WTC11 (cell line): Measurements from ENCODE around the gene SLC45A3.

Source experiments
- ATF1 ChIP-seq: sonication (generic); formaldehyde crosslinking; IDR thresholded peaks from 2 replicates; pipeline ENCODE4 v1.8.1; 2023; ENCODE audit warnings: mild to moderate bottlenecking, moderate library complexity, missing genetic modification reagents
- ATF3 ChIP-seq: sonication (generic); formaldehyde crosslinking; conservative IDR thresholded peaks from 2 replicates; pipeline ENCODE4 v1.8.1; 2022; ENCODE audit warnings: mild to moderate bottlenecking, missing genetic modification reagents
- EMX1 ChIP-seq: fragments of 250-450 bp; sonication (Bioruptor Pico); IDR thresholded peaks from 2 replicates; pipeline ENCODE4 v1.8.0; 2021; ENCODE audit warnings: mild to moderate bottlenecking
- FOXP1 ChIP-seq: sonication (generic); formaldehyde crosslinking; IDR thresholded peaks from 2 replicates; pipeline ENCODE4 v1.8.0; 2022; ENCODE audit warnings: missing genetic modification reagents, mild to moderate bottlenecking, moderate library complexity, borderline replicate concordance
- JUN ChIP-seq: sonication (generic); formaldehyde crosslinking; IDR thresholded peaks from 2 replicates; pipeline ENCODE4 v1.8.0; 2023; ENCODE audit warnings: mild to moderate bottlenecking, missing genetic modification reagents
- ZBTB21 ChIP-seq: sonication (generic); formaldehyde crosslinking; IDR thresholded peaks from 2 replicates; pipeline ENCODE4 v1.8.1; 2023; ENCODE audit warnings: mild to moderate bottlenecking, missing genetic modification reagents, borderline replicate concordance
- ZNF263 ChIP-seq: sonication (generic); formaldehyde crosslinking; IDR thresholded peaks from 2 replicates; pipeline ENCODE4 v1.8.1; 2022; ENCODE audit warnings: low read depth, mild to moderate bottlenecking, moderate library complexity, missing genetic modification reagents
- TF ChIP-seq, protein P1 (sequence below): fragments of 200-600 bp; IDR thresholded peaks from 2 replicates; pipeline ENCODE4 v1.8.0; 2022; ENCODE audit warnings: antibody characterized with exemption
- TF ChIP-seq, protein P2 (sequence below): sonication (generic); formaldehyde crosslinking; IDR thresholded peaks from 2 replicates; pipeline ENCODE4 v1.8.1; 2023; ENCODE audit warnings: mild to moderate bottlenecking, moderate library complexity, missing genetic modification reagents

GRCh38 chr1:205676002-205676401 lies 4.3 kb downstream of the SLC45A3 start:
- TF ChIP-seq, protein P1, sequence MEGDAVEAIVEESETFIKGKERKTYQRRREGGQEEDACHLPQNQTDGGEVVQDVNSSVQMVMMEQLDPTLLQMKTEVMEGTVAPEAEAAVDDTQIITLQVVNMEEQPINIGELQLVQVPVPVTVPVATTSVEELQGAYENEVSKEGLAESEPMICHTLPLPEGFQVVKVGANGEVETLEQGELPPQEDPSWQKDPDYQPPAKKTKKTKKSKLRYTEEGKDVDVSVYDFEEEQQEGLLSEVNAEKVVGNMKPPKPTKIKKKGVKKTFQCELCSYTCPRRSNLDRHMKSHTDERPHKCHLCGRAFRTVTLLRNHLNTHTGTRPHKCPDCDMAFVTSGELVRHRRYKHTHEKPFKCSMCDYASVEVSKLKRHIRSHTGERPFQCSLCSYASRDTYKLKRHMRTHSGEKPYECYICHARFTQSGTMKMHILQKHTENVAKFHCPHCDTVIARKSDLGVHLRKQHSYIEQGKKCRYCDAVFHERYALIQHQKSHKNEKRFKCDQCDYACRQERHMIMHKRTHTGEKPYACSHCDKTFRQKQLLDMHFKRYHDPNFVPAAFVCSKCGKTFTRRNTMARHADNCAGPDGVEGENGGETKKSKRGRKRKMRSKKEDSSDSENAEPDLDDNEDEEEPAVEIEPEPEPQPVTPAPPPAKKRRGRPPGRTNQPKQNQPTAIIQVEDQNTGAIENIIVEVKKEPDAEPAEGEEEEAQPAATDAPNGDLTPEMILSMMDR: no peak
- TF ChIP-seq FOXP1 (CRISPR knock-in tag) (no peak), ATF3 (CRISPR knock-in tag) (no peak), ZBTB21 (CRISPR knock-in tag) (no peak), ATF1 (CRISPR knock-in tag) (no peak), EMX1 (CRISPR knock-in tag) (no peak), ZNF263 (no peak), JUN (CRISPR knock-in tag) (no peak)
- TF ChIP-seq, protein P2, sequence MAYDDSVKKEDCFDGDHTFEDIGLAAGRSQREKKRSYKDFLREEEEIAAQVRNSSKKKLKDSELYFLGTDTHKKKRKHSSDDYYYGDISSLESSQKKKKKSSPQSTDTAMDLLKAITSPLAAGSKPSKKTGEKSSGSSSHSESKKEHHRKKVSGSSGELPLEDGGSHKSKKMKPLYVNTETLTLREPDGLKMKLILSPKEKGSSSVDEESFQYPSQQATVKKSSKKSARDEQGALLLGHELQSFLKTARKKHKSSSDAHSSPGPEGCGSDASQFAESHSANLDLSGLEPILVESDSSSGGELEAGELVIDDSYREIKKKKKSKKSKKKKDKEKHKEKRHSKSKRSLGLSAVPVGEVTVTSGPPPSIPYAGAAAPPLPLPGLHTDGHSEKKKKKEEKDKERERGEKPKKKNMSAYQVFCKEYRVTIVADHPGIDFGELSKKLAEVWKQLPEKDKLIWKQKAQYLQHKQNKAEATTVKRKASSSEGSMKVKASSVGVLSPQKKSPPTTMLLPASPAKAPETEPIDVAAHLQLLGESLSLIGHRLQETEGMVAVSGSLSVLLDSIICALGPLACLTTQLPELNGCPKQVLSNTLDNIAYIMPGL: no peak
